ENCODE results near the gene MRPL47. TPM values are rescaled to one million over a fixed set of nuclear protein-coding genes. Genes with fewer than 3 reads are reported as not detected.

Gene MRPL47
- total and polyA plus RNA-seq, 2 experiments from 2014 or later = 46.7 to 229 TPM

- TF ChIP-seq ZNF462 (CRISPR knock-in tag; IDR thresholded peaks at IDR 0.05) = no peak
- TF ChIP-seq CREB1 (CRISPR knock-in tag; IDR thresholded peaks at IDR 0.05; ENCODE audit: low read depth) = no peak
- TF ChIP-seq ZNF114 (CRISPR knock-in tag; IDR thresholded peaks at IDR 0.05) = no peak
- no peak for TF ChIP-seq STAT1 (IDR thresholded peaks at IDR 0.05; ENCODE audit: unreplicated experiment)
- no peak for TF ChIP-seq ZNF331 (CRISPR knock-in tag; IDR thresholded peaks at IDR 0.05; ENCODE audit: low read depth)
- no peak for TF ChIP-seq POLR2AphosphoS5 (IDR thresholded peaks at IDR 0.05; ENCODE audit: low read depth)
- TF ChIP-seq ETS1 (IDR thresholded peaks at IDR 0.05) = no peak
- no peak for TF ChIP-seq NANOG (IDR thresholded peaks at IDR 0.05; ENCODE audit: borderline replicate concordance)
- no peak for TF ChIP-seq EZH2phosphoT487 (IDR thresholded peaks at IDR 0.05; ENCODE audit: unreplicated experiment)
These were observed 59.3 kb downstream of the MRPL47 start (continued) for GRCh38 chr3:179544981-179545645.

GRCh38 chr3:179542375-179542774 lies 62.1 kb downstream of the MRPL47 start:
- Histone ChIP-seq H3K79me2 (replicated peaks; ENCODE audit: insufficient read depth) (no peaks in the 10 kb centered on the region), H2AFZ (no peak overlapping the region), H3K27ac (ENCODE audit: low read depth) (no peak overlapping the region), H3K36me3 (ENCODE audit: insufficient read depth) (no peaks in the 10 kb centered on the region), H4K20me1 (replicated peaks; ENCODE audit: insufficient read depth) (no peaks in the 10 kb centered on the region), H3K4me2 (no peak overlapping the region), H3K4me3 (no peak overlapping the region), H3K27me3 (ENCODE audit: insufficient read depth) (no peaks in the 10 kb centered on the region), H3F3A (replicated peaks; ENCODE audit: low read depth) (no peaks in the 10 kb centered on the region), H3K4me1 (ENCODE audit: insufficient read depth) (no peaks in the 10 kb centered on the region), H3K9me2 (ENCODE audit: insufficient read depth) (peaks cover 6% of the 10 kb centered on the region; the same call in 1 of the 2 replicates)
- peaks cover 6% of the 10 kb centered on the region for H3K27me3 Mint-ChIP-seq (ENCODE audit: insufficient read depth, low read depth, poor library complexity)
- H3K4me3 Mint-ChIP-seq = no peak overlapping the region
- no peak overlapping the region for H3K27ac Mint-ChIP-seq
- H3K36me3 Mint-ChIP-seq (ENCODE audit: low read depth) = no peaks in the 10 kb centered on the region
- no peaks in the 10 kb centered on the region for H3K9me3 Mint-ChIP-seq
- no peak for ATAC-seq
- H3K4me1 Mint-ChIP-seq = peaks cover 5% of the 10 kb centered on the region; the same call in 2 of the 3 replicates
- DNase-seq (ENCODE audit: low spot score) = no peak
- TF ChIP-seq JUNB (IDR thresholded peaks at IDR 0.05; ENCODE audit: unreplicated experiment) (no peak), REST (IDR thresholded peaks at IDR 0.05; ENCODE audit: unreplicated experiment) (no peak), CTCF (conservative IDR thresholded peaks at IDR 0.05; ENCODE audit: low read depth in 2 of 2) (no peak), ZNF331 (CRISPR knock-in tag; IDR thresholded peaks at IDR 0.05; ENCODE audit: low read depth) (no peak), EZH2phosphoT487 (IDR thresholded peaks at IDR 0.05; ENCODE audit: unreplicated experiment) (no peak)

Measured in GM23338 (cell line).